Measurements from ENCODE around the gene MRPL53.

The MRPL53 gene

DNA sequence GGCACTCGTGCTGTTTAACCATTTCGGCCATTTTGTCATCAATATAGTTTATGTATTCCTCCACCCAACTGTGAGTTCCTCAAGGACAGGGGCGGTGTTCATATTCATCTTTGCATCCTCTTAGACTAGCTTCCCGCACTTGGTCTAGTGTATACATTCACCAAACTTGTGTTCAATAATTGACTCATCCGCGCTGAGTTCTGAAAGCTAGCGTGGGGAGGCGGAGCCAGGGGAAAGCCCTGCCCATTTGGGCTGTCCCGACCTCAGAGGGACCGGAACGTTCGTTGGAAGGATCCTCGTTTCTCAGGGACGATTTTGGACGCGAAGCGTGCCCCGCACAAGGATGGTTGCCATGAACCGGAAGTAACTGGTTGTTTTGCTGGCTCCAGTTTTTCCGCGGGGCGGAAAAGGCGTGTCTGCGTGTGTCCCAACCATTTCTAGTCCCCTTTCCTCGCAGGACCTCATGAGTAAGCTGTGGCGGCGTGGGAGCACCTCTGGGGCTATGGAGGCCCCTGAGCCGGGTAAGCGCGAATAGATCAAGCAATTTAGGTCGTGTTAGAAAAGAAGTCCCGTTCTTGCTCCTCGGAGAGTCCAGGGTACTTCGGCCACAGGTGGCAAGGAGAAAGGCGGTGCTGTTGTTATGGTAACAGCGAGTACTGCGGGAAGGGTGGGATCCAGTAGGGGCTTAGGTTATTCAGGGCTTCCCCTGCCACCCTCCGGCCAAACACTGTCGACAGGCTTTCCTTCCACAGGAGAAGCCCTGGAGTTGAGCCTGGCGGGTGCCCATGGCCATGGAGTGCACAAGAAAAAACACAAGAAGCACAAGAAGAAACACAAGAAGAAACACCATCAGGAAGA, 17.6 kb downstream of the MRPL53 start, which contains the start of gene INO80B (continued):
- no peak; the same call in 1 of the 2 replicates for TF ChIP-seq ZNF366 (tag by site-specific recombination; conservative IDR thresholded peaks at IDR 0.05)
- TF ChIP-seq, protein P1, sequence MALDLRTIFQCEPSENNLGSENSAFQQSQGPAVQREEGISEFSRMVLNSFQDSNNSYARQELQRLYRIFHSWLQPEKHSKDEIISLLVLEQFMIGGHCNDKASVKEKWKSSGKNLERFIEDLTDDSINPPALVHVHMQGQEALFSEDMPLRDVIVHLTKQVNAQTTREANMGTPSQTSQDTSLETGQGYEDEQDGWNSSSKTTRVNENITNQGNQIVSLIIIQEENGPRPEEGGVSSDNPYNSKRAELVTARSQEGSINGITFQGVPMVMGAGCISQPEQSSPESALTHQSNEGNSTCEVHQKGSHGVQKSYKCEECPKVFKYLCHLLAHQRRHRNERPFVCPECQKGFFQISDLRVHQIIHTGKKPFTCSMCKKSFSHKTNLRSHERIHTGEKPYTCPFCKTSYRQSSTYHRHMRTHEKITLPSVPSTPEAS (tag by site-specific recombination; IDR thresholded peaks at IDR 0.05), result peak; percentile 53
- TF ChIP-seq ZEB2 (tag by site-specific recombination; IDR thresholded peaks at IDR 0.05), result peak; percentile 82
- TF ChIP-seq ZBTB21 (tag by site-specific recombination; IDR thresholded peaks at IDR 0.05), result peak; percentile 72; the same call in 1 of the 2 replicates
- peak; percentile 98 for TF ChIP-seq KLF10 (tag by site-specific recombination; IDR thresholded peaks at IDR 0.05)
- TF ChIP-seq ZNF777 (tag by site-specific recombination; IDR thresholded peaks at IDR 0.05; ENCODE audit: borderline replicate concordance), result no peak
- no peak for TF ChIP-seq ZNF623 (tag by site-specific recombination; IDR thresholded peaks at IDR 0.05)
- TF ChIP-seq ZBTB48 (tag by site-specific recombination; IDR thresholded peaks at IDR 0.05), result no peak
- no peak for TF ChIP-seq HOXA7 (CRISPR knock-in tag; IDR thresholded peaks at IDR 0.05; ENCODE audit: borderline replicate concordance)
- TF ChIP-seq GLI2 (tag by site-specific recombination; IDR thresholded peaks at IDR 0.05; ENCODE audit: borderline replicate concordance, low read depth), result no peak
- no peak for TF ChIP-seq ZNF133 (tag by site-specific recombination; IDR thresholded peaks at IDR 0.05)
- peak; percentile 94 for TF ChIP-seq ZNF24 (tag by site-specific recombination; IDR thresholded peaks at IDR 0.05)
- no peak for TF ChIP-seq ZNF211 (tag by site-specific recombination; IDR thresholded peaks at IDR 0.05; ENCODE audit: low read depth)
- TF ChIP-seq, protein P2, sequence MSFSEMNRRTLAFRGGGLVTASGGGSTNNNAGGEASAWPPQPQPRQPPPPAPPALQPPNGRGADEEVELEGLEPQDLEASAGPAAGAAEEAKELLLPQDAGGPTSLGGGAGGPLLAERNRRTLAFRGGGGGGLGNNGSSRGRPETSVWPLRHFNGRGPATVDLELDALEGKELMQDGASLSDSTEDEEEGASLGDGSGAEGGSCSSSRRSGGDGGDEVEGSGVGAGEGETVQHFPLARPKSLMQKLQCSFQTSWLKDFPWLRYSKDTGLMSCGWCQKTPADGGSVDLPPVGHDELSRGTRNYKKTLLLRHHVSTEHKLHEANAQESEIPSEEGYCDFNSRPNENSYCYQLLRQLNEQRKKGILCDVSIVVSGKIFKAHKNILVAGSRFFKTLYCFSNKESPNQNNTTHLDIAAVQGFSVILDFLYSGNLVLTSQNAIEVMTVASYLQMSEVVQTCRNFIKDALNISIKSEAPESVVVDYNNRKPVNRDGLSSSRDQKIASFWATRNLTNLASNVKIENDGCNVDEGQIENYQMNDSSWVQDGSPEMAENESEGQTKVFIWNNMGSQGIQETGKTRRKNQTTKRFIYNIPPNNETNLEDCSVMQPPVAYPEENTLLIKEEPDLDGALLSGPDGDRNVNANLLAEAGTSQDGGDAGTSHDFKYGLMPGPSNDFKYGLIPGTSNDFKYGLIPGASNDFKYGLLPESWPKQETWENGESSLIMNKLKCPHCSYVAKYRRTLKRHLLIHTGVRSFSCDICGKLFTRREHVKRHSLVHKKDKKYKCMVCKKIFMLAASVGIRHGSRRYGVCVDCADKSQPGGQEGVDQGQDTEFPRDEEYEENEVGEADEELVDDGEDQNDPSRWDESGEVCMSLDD (tag by site-specific recombination; IDR thresholded peaks at IDR 0.05), result no peak
- TF ChIP-seq, protein P3, sequence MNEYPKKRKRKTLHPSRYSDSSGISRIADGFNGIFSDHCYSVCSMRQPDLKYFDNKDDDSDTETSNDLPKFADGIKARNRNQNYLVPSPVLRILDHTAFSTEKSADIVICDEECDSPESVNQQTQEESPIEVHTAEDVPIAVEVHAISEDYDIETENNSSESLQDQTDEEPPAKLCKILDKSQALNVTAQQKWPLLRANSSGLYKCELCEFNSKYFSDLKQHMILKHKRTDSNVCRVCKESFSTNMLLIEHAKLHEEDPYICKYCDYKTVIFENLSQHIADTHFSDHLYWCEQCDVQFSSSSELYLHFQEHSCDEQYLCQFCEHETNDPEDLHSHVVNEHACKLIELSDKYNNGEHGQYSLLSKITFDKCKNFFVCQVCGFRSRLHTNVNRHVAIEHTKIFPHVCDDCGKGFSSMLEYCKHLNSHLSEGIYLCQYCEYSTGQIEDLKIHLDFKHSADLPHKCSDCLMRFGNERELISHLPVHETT (tag by site-specific recombination; IDR thresholded peaks at IDR 0.05), result peak; percentile 98
- no peak for TF ChIP-seq ZNF112 (tag by site-specific recombination; IDR thresholded peaks at IDR 0.05)
- peak; percentile 71 for TF ChIP-seq ZNF2 (tag by site-specific recombination; IDR thresholded peaks at IDR 0.05)
- TF ChIP-seq, protein P4, sequence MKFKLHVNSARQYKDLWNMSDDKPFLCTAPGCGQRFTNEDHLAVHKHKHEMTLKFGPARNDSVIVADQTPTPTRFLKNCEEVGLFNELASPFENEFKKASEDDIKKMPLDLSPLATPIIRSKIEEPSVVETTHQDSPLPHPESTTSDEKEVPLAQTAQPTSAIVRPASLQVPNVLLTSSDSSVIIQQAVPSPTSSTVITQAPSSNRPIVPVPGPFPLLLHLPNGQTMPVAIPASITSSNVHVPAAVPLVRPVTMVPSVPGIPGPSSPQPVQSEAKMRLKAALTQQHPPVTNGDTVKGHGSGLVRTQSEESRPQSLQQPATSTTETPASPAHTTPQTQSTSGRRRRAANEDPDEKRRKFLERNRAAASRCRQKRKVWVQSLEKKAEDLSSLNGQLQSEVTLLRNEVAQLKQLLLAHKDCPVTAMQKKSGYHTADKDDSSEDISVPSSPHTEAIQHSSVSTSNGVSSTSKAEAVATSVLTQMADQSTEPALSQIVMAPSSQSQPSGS (tag by site-specific recombination; IDR thresholded peaks at IDR 0.05; ENCODE audit: low read depth), result no peak
- TF ChIP-seq ZBTB7A (tag by site-specific recombination; IDR thresholded peaks at IDR 0.05; ENCODE audit: low read depth), result no peak
- peak; percentile 97 for TF ChIP-seq TRIM28 (IDR thresholded peaks at IDR 0.05; ENCODE audit: borderline replicate concordance, low read length)
- TF ChIP-seq, protein P5, sequence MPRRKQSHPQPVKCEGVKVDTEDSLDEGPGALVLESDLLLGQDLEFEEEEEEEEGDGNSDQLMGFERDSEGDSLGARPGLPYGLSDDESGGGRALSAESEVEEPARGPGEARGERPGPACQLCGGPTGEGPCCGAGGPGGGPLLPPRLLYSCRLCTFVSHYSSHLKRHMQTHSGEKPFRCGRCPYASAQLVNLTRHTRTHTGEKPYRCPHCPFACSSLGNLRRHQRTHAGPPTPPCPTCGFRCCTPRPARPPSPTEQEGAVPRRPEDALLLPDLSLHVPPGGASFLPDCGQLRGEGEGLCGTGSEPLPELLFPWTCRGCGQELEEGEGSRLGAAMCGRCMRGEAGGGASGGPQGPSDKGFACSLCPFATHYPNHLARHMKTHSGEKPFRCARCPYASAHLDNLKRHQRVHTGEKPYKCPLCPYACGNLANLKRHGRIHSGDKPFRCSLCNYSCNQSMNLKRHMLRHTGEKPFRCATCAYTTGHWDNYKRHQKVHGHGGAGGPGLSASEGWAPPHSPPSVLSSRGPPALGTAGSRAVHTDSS (tag by site-specific recombination; IDR thresholded peaks at IDR 0.05), result no peak
- TF ChIP-seq, protein P6, sequence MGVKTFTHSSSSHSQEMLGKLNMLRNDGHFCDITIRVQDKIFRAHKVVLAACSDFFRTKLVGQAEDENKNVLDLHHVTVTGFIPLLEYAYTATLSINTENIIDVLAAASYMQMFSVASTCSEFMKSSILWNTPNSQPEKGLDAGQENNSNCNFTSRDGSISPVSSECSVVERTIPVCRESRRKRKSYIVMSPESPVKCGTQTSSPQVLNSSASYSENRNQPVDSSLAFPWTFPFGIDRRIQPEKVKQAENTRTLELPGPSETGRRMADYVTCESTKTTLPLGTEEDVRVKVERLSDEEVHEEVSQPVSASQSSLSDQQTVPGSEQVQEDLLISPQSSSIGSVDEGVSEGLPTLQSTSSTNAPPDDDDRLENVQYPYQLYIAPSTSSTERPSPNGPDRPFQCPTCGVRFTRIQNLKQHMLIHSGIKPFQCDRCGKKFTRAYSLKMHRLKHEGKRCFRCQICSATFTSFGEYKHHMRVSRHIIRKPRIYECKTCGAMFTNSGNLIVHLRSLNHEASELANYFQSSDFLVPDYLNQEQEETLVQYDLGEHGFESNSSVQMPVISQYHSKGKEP (tag by site-specific recombination; IDR thresholded peaks at IDR 0.05), result peak; percentile 56; the same call in 1 of the 2 replicates
- no peak for TF ChIP-seq ZNF48 (tag by site-specific recombination; IDR thresholded peaks at IDR 0.05)
- TF ChIP-seq GLIS1 (tag by site-specific recombination; IDR thresholded peaks at IDR 0.05), result no peak
- TF ChIP-seq SP3 (tag by site-specific recombination; IDR thresholded peaks at IDR 0.05), result peak; percentile 99
- no peak for TF ChIP-seq REPIN1 (tag by site-specific recombination; IDR thresholded peaks at IDR 0.05; ENCODE audit: low read depth)
- no peak for TF ChIP-seq ZNF121 (tag by site-specific recombination; IDR thresholded peaks at IDR 0.05)
- TF ChIP-seq, protein P7, sequence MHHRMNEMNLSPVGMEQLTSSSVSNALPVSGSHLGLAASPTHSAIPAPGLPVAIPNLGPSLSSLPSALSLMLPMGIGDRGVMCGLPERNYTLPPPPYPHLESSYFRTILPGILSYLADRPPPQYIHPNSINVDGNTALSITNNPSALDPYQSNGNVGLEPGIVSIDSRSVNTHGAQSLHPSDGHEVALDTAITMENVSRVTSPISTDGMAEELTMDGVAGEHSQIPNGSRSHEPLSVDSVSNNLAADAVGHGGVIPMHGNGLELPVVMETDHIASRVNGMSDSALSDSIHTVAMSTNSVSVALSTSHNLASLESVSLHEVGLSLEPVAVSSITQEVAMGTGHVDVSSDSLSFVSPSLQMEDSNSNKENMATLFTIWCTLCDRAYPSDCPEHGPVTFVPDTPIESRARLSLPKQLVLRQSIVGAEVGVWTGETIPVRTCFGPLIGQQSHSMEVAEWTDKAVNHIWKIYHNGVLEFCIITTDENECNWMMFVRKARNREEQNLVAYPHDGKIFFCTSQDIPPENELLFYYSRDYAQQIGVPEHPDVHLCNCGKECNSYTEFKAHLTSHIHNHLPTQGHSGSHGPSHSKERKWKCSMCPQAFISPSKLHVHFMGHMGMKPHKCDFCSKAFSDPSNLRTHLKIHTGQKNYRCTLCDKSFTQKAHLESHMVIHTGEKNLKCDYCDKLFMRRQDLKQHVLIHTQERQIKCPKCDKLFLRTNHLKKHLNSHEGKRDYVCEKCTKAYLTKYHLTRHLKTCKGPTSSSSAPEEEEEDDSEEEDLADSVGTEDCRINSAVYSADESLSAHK (tag by site-specific recombination; IDR thresholded peaks at IDR 0.05), result no peak

All from HEK293 (cell line).